GM12874 (cell line): ENCODE results near the gene TMED10.

Experiments
- CTCF ChIP-seq: IDR thresholded peaks from 2 replicates; pipeline ENCODE4 v1.5.1; 2011; ENCODE audit warnings: low read depth, mild to moderate bottlenecking, control low read depth, low read length, moderate library complexity; ENCODE audit not compliant: insufficient read depth

The TMED10 gene

DNA sequence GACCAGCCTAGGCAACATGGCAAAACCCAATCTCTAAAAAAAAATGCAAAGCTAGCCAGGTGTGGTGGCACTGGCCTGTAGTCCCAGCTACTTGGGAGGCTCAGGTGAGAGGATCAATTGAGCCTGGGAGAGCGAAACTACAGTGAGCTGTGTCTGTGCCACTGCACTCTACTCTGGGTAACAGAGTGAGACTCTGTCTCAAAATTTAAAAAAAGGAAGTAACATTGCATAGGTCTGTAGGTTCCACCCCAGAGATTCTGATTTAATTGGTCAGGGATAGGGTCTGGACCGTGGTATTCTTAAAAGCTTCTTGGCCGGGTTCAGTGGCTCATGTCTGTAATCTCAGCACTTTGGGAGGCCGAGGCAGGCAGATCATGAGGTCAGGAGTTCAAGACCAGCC lies 80.7 kb downstream of the TMED10 start:
- no peak for TF ChIP-seq CTCF

DNA sequence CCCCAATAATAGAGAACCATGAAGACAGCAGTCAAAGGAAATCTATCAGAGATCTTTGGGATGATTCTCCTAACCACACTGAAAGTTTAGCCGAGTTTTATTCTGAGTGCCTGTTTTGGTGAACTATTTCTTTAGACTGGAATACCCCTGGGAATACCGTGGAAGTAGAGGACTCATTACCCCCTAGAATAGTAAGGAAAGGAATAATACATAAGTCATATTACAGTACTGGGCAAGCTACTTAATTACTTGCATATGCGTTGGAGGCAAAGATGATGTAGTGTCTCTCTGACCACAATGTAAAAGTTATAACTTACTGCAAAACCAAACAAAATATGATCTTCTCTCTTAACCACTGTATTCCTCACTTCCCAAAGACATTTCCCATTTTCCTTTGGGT lies 81.5 kb downstream of the TMED10 start:
- TF ChIP-seq CTCF = no peak

DNA sequence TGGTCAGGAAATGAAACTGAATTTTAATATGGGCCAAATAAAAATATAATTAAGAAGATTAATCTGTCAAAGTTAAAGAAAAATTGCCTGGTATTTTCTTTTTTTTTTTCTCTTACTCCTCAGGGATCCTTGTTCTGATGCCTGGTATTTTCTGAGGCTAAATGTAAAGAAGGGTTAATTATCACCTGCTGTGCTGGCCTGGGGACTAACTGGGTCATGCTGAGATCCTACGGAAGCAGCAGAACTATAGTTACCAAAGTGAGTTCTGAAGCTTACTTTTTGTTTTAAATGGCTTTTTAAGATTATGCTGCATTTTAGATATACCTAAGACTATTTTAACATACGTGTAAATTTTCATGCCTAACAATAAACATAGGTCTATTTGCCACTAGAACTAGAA lies 83.7 kb downstream of the TMED10 start:
- TF ChIP-seq CTCF = no peak

GRCh38 chr14:75091251-75091650 lies 85.2 kb downstream of the TMED10 start:
- no peak for TF ChIP-seq CTCF

DNA sequence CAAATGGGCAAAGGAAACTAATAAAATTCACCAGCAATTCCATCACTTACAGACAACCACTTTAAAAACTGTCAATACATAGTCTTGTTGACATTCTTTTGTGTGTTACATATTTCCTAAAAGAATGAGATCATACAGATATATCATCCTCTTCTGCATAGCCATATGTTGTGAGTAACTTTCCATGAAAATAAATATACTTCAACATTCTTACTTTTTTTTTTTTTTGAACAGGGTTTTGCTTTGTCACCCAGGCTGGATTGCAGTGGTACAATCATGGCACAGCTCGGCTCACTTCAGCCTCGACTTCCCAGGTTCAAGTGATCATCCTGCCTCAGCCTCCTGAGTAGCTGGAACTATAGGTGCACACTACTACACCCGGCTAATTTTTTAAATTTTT lies 86.1 kb downstream of the TMED10 start:
- no peak for TF ChIP-seq CTCF

DNA sequence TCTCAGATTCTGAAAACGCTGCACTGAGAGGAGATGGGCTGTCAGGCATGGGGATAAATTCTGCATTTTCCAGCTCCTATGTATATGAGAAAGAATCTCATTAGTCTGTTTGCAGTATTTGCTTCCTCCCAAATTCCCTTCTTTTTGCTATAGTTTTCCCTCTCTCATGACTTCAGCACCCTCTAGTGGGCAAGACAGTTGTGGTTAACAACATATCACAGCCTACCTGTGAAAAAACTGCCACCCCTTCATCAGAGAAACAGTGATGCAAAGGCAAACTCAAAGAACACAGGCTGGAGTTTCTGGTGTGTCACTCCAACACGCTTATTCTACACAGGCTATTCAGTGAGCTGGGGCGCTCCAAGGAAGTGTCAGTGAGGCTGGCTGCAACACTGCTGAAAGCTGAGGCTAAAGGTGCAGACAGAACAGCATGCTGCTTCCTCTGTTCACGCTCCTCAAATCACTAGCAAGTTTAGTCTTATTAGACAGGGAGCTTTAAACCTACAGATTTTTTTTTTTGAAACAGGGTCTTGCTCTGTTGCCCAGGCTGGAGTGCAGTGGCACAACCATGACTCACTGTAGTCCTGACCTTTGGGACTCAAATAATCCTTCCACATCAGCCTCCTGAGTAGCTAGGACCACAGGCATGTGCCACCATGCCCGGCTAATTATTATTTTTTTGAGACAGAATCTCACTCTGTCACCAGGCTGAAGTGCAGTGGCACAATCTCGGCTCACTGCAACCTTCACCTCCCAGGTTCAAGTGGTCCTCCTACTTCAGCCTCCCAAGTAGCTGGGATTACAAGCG lies 87.6 kb downstream of the TMED10 start:
- TF ChIP-seq CTCF = peak; percentile 51

DNA sequence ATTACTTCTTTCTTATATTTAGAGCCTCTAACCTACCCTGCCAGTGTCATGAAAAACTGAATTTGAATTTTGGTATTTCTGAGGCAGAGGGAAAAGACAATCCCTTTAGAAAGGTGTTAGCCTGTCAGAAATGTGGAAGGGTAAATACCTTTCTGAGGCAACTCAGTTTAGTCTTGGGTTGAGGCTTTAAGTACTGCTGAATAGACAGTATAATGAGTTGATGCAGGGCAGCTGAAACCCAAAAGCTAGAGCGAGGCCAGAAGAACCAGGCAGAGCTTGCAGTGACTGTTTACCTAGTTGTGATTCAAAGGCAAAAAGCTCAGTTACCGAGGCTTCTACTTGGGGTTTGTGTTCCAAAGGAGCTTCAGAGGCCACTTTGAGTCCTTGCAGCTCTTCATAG lies 88.3 kb downstream of the TMED10 start:
- TF ChIP-seq CTCF = no peak
